Astrocyte of the cerebellum (primary cell): ENCODE measurements around the gene UBE2I.

ENCODE experiments used
- DNase-seq: peaks from one replicate; pipeline ENCODE4 v3.0.0-alpha.2; 2011; ENCODE audit warnings: low read depth
- H3K4me3 ChIP-seq: 2 replicates; pipeline ENCODE4 v1.5.1; 2011; ENCODE audit warnings: mild to moderate bottlenecking, low read depth, low read length, moderate library complexity
- CTCF ChIP-seq: IDR thresholded peaks from 2 replicates; pipeline ENCODE4 v1.5.1; 2012; ENCODE audit warnings: low read length, low read depth, moderate library complexity, mild to moderate bottlenecking; ENCODE audit errors: missing control alignments
- in situ Hi-C: cut with HindIII; loops from 2 replicates; pipeline ENCODE4 v1.10.0; 2017; ENCODE audit warnings: low sequenced_read_pairs

UBE2I gene

DNA sequence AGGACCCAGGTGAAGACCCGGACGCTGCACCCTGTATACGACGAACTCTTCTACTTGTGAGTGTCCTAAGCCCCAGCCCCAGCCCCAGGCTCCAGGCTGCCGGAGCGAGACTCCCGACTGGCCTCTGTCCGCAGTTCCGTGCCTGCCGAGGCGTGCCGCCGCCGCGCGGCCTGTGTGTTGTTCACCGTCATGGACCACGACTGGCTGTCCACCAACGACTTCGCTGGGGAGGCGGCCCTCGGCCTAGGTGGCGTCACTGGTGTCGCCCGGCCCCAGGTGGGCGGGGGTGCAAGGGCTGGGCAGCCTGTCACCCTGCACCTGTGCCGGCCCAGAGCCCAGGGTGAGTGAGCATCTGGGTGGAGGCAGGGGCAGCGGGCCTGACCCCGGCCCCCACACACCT is 38.5 kb downstream of the UBE2I start:
- H3K4me3 ChIP-seq: no peak overlapping the region
- TF ChIP-seq CTCF: no peak
- in situ Hi-C loops: no loop called here
- DNase-seq: no peak

DNA sequence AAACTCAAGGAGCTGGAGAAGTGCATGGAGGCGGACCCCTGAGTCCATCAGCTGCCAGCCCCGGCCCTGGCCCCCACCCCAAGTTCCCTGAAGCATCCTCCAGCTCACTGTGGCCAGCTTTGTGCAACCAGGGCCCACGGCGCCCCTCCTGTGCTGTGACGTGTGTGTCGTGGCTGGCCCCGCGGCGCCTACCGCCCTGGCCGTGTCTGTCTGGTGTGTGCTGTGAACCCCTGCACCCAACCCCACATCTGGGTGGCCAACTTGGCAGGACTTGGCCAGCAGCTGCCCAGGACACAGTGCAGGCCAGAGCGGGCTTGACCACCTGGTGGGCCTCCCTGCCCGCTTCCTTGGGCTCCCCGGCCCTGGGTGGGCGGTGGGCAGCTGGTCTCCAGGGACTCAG is 39.0 kb downstream of the UBE2I start:
- no peak overlapping the region for H3K4me3 ChIP-seq
- in situ Hi-C loops: no loop called here
- no peak for TF ChIP-seq CTCF
- DNase-seq: no peak

GRCh38 chr16:1348926-1349325 is 39.5 kb downstream of the UBE2I start:
- no peak overlapping the region for H3K4me3 ChIP-seq
- no peak for DNase-seq
- in situ Hi-C loops: no loop called here
- TF ChIP-seq CTCF: no peak

- in situ Hi-C loops: no loop called here
- TF ChIP-seq CTCF: no peak
- DNase-seq: no peak
- no peak overlapping the region for H3K4me3 ChIP-seq
These were observed 39.9 kb downstream of the UBE2I start for GRCh38 chr16:1349351-1349750.

- in situ Hi-C loops: no loop called here
- no peak for TF ChIP-seq CTCF
- H3K4me3 ChIP-seq: no peak overlapping the region
- no peak for DNase-seq
These were observed 40.5 kb downstream of the UBE2I start for GRCh38 chr16:1349951-1350350.

- in situ Hi-C loops: no loop called here
- DNase-seq: no peak
- H3K4me3 ChIP-seq: peak overlapping the region; percentile 94
- no peak for TF ChIP-seq CTCF
These were observed 41.3 kb downstream of the UBE2I start for GRCh38 chr16:1350691-1351090.

- in situ Hi-C loops: no loop called here
- peak overlapping the region; percentile 94 for H3K4me3 ChIP-seq
These were observed 41.8 kb downstream of the UBE2I start for GRCh38 chr16:1351215-1351581.

More at GRCh38 chr16:1351215-1351581, 41.8 kb downstream of the UBE2I start:
- no peak for DNase-seq
- no peak for TF ChIP-seq CTCF
